Lower lobe of right lung (tissue), 2 donors: ENCODE results near the gene SH3RF1. TPM values are rescaled to one million over a fixed set of nuclear protein-coding genes. Genes with fewer than 3 reads are reported as not detected.

ENCODE experiments used
- ATAC-seq, 2 donors: fragments of 200-7000 bp; cut with Tn5 transposase; one replicate each; pipeline ENCODE4 v1.9.1; 2020 to 2022; ENCODE audit warnings: mild to moderate bottlenecking in 2 of 2, moderate library complexity in 2 of 2
- DNase-seq: peaks from one replicate; pipeline ENCODE4 v3.0.0-alpha.2; 2020
- H3K27ac ChIP-seq: fragments of 200-600 bp; one replicate; pipeline ENCODE4 v1.8.0; 2022
- H3K27me3 ChIP-seq: fragments of 200-600 bp; one replicate; pipeline ENCODE4 v1.8.0; 2022; ENCODE audit warnings: low read depth
- H3K36me3 ChIP-seq: fragments of 200-600 bp; one replicate; pipeline ENCODE4 v1.8.0; 2022; ENCODE audit warnings: mild to moderate bottlenecking
- H3K4me1 ChIP-seq: fragments of 200-600 bp; one replicate; pipeline ENCODE4 v1.8.0; 2022
- H3K4me3 ChIP-seq: fragments of 200-600 bp; one replicate; pipeline ENCODE4 v1.8.0; 2022; ENCODE audit warnings: mild to moderate bottlenecking
- H3K9me3 ChIP-seq: fragments of 200-600 bp; one replicate; pipeline ENCODE4 v1.8.0; 2022
- CTCF ChIP-seq: fragments of 200-600 bp; IDR thresholded peaks from one replicate; pipeline ENCODE4 v1.8.0; 2022; ENCODE audit warnings: antibody characterized with exemption, mild to moderate bottlenecking
- intact Hi-C: fragments of 100-400 bp; cut with DNase I; formaldehyde crosslinking; loops from one replicate; pipeline ENCODE4 v1.11.0; 2022
- long read RNA-seq: library from polyadenylated mRNA; unstranded; transcript quantifications from one replicate; pipeline ENCODE4 v2.0.0, GENCODE V29; 2021
- total RNA-seq: library from RNA; stranded (reverse); fragmentation: NEBNext Ultra II Directional; extraction: Animal tissue kit (Norgen Biotek cat#: 25700); gene quantifications from one replicate; pipeline ENCODE4 v1.2.1, GENCODE V29; 2021
- donor health status: DM: no; HTN: yes; CAD: no; lungs with severe emphysema.

Gene SH3RF1
- 34.2 TPM for total RNA-seq
- long read RNA-seq, full-length matches to known transcripts, result 10 of 44 reads
- long read RNA-seq, partial matches to known transcripts, result 21 of 44 reads
- long read RNA-seq, other reads (novel, unspliced or antisense), result 13 of 44 reads

DNA sequence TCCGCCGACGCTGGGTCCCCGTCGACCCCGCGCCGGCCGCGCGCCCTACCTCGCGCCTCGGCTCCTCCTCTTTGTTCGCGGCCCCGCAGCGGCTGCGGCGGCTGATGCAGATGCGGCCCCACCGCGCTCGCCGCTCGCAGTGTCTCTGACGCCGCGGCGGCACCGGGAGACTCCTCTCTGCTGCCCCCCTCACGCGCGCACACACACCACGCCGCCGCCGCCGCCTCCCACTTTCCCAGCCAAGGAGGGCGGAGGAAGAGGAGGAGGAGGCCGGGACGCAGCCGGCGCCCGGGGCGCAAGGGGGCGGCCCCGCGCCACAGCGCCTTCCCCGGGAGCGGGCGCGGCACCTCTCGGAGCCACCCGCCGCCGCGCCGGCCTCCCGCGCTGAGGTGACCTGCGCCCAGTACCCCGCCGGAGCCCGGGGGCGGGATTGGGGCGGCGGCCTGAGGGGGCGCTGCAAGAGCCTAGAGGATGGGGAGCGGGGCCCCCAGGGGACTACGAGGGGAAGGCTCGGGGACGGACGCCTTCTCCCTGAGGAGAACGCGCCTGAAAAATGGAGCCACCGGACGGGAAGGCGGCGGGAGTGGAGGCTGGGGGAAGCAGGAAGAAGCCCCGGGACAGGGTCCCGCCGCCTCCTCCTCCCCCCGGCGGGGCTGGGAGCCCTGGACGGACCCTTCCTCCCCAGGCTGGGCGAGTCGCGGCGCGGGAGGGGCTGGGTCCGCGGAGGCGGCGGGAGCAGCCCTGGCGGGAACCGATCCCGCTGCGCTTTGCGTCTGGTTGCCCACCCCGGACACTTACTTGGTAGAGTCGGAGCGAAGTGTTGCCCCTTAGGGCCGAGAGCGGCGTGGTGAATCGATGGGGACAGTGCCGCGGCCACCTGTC lies at the start of gene SH3RF1:
Gene SH3RF1, minus strand, starts transcription at position 147 of the 882 bp plus-strand sequence. CDS start 1,744 bp downstream, outside the sequence.
- no peaks in the 10 kb centered on the region for H3K36me3 ChIP-seq
- H3K4me1 ChIP-seq, result peaks cover 41% of the 10 kb centered on the region
- DNase-seq, result peak; percentile 90
- no peaks in the 10 kb centered on the region for H3K27me3 ChIP-seq
- peak; percentile 95 for ATAC-seq
- peak within 1 kb of the TSS; percentile 91 for H3K27ac ChIP-seq
- intact Hi-C loops, result no loop called here
- H3K9me3 ChIP-seq, result no peaks in the 10 kb centered on the region
- H3K4me3 ChIP-seq, result peak within 1 kb of the TSS; percentile 81
- TF ChIP-seq CTCF, result peak; percentile 34

DNA sequence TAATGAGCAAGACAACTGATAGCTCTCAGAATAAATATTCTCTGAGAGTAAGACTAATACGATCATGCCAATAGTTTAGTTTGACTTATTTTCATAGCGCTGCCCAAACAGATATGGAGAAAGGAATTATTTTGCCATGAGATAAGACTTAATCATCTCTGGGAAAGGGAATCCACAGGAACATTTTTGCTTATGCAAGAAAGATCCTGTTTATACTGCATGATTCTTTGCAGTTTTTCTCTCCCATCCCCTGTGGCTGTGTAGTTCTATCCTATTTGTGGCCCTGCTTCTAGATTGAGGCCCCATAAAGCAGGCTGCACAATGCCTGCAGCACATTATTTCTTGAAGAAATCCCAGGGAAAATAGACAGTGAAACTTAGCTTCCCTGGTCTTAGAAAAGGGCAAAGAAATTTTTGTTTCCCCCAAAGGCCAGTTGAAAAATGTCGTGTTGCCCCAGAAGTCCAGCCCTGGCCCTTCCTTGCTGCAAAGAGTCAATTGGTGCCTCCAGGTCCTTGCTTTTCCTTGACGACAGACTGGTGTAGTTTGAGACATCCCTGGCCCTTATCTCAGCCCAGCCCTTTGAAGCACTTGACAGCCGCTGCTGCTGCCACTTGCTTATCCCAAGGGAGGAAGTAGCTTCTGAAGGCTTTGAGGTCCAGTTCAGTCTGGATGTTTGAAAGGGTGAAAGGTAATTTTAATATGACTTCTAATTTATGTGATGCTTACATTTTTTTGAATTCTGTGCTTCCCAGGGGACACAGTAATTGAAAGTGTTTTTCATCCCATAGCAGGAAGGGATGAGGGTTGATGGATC lies 45.0 kb upstream of the SH3RF1 start:
- DNase-seq, result no peak
- no peaks in the 10 kb centered on the region for H3K9me3 ChIP-seq
- no peaks in the 10 kb centered on the region for H3K36me3 ChIP-seq
- H3K27ac ChIP-seq, result peak overlapping the region; percentile 52
- H3K27me3 ChIP-seq, result no peaks in the 10 kb centered on the region
- no peak overlapping the region for H3K4me3 ChIP-seq
- peaks cover 30% of the 10 kb centered on the region for H3K4me1 ChIP-seq
- intact Hi-C loops, result no loop called here
- peak in 1 of 2 donors; percentile 39 for ATAC-seq
- TF ChIP-seq CTCF, result no peak

GRCh38 chr4:169314906-169315305 lies 44.1 kb upstream of the SH3RF1 start:
- H3K4me3 ChIP-seq, result no peak overlapping the region

DNA sequence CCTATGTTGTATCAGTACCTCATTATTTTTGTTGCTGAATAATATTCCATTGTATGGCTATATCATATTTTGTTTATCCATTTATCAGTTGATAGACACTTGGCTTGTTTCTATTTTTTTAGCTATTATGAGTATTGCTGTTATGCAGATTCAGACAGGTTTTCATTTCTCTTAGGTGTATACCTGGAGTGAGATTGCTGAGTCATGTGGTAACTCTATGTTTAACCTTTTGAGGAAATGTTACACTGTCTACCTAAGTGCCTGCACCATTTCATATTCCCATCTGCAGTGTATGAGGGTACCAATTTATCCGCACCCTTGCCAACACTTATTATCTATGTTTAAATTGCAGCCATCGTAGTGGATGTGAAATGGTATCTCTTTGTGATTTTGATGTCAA lies 43.0 kb upstream of the SH3RF1 start:
- DNase-seq (no peak), ATAC-seq (no peak)
- Histone ChIP-seq H3K36me3 (no peaks in the 10 kb centered on the region), H3K9me3 (no peaks in the 10 kb centered on the region), H3K27me3 (no peaks in the 10 kb centered on the region), H3K4me1 (peaks cover 30% of the 10 kb centered on the region), H3K27ac (no peak overlapping the region), H3K4me3 (no peak overlapping the region)
- intact Hi-C loops, result no loop called here
- no peak for TF ChIP-seq CTCF

More at GRCh38 chr4:169314906-169315305, 44.1 kb upstream of the SH3RF1 start:
- DNase-seq (peak; percentile 61), ATAC-seq (peak in 1 of 2 donors; percentile 46)
- Histone ChIP-seq H3K4me1 (peaks cover 30% of the 10 kb centered on the region), H3K27ac (no peak overlapping the region), H3K27me3 (no peaks in the 10 kb centered on the region), H3K36me3 (no peaks in the 10 kb centered on the region), H3K9me3 (no peaks in the 10 kb centered on the region)
- TF ChIP-seq CTCF, result no peak
- intact Hi-C loops, result no loop called here

GRCh38 chr4:169312690-169313422 lies 42.1 kb upstream of the SH3RF1 start:
- Histone ChIP-seq H3K4me3 (no peak overlapping the region), H3K4me1 (peaks cover 30% of the 10 kb centered on the region), H3K9me3 (no peaks in the 10 kb centered on the region), H3K36me3 (no peaks in the 10 kb centered on the region), H3K27ac (no peak overlapping the region), H3K27me3 (no peaks in the 10 kb centered on the region)
- intact Hi-C loops, result no loop called here
- TF ChIP-seq CTCF, result no peak
- ATAC-seq (no peak), DNase-seq (no peak)
